GM12872 (cell line): ENCODE data around the gene ENPP4.

Experiments used
- TF ChIP-seq, protein P1 (sequence below): IDR thresholded peaks from 3 replicates; pipeline ENCODE4 v1.5.1; 2011; ENCODE audit warnings: low read depth, mild to moderate bottlenecking, low read length, moderate library complexity; ENCODE audit not compliant: insufficient read depth

ENPP4 gene

DNA sequence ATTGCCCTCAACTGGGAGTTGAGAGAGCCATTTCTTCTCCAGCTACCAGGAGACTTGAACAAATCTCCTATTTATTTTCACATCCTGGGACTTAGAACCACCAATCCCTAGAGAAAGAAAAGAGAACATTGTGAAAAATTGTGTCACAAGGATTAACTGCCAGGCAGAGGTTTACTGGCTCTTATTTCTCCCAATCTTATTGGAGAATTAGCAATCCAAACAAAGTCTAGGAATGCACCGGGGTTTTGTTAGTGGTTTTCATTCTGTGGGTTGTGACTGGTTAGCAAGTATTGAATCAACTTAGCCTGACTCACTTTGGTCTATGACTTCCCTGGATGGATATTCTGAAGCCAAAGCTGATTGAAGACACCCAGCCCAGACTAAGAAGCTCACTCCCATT lies 62.2 kb downstream of the ENPP4 start:
- TF ChIP-seq, protein P1, sequence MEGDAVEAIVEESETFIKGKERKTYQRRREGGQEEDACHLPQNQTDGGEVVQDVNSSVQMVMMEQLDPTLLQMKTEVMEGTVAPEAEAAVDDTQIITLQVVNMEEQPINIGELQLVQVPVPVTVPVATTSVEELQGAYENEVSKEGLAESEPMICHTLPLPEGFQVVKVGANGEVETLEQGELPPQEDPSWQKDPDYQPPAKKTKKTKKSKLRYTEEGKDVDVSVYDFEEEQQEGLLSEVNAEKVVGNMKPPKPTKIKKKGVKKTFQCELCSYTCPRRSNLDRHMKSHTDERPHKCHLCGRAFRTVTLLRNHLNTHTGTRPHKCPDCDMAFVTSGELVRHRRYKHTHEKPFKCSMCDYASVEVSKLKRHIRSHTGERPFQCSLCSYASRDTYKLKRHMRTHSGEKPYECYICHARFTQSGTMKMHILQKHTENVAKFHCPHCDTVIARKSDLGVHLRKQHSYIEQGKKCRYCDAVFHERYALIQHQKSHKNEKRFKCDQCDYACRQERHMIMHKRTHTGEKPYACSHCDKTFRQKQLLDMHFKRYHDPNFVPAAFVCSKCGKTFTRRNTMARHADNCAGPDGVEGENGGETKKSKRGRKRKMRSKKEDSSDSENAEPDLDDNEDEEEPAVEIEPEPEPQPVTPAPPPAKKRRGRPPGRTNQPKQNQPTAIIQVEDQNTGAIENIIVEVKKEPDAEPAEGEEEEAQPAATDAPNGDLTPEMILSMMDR = no peak
